OCI-LY3 (cell line): ENCODE results near the gene TRIM54.

Source experiments
- H2AFZ ChIP-seq: fragments of 200-600, 300-600 bp; shearing (Covaris generic); 2 replicates; pipeline ENCODE4 v1.6.0; 2014; ENCODE audit warnings: antibody characterized with exemption, low read depth, low read length
- H3K27ac ChIP-seq: fragments of 200-600, 300-600 bp; sonication (generic); 2 replicates; pipeline ENCODE4 v1.5.1; 2014; ENCODE audit warnings: mild to moderate bottlenecking, low read length, moderate library complexity, mixed read lengths
- H3K27me3 ChIP-seq: fragments of 200-600, 300-600 bp; sonication (generic); 2 replicates; pipeline ENCODE4 v1.6.1; 2014; ENCODE audit warnings: low read depth, low read length, mixed read lengths
- H3K36me3 ChIP-seq: fragments of 200-600, 300-600 bp; sonication (generic); replicated peaks from 2 replicates; pipeline ENCODE3; 2014; ENCODE audit warnings: low read depth, low read length, mixed read lengths
- H3K4me1 ChIP-seq: fragments of 300-600, 200-600 bp; sonication (generic); 2 replicates; pipeline ENCODE4 v1.6.1; 2014; ENCODE audit warnings: low read length, mixed read lengths
- H3K4me2 ChIP-seq: fragments of 200-600, 300-600 bp; sonication (generic); 2 replicates; pipeline ENCODE4 v1.6.1; 2014; ENCODE audit warnings: low read length, mixed read lengths
- H3K4me3 ChIP-seq: fragments of 300-600, 200-600 bp; sonication (generic); 2 replicates; pipeline ENCODE4 v1.5.1; 2014; ENCODE audit warnings: antibody characterized with exemption, mild to moderate bottlenecking, low read length, moderate library complexity
- H3K79me2 ChIP-seq: fragments of 300-600, 200-600 bp; shearing (Covaris generic); 2 replicates; pipeline ENCODE4 v1.6.1; 2014; ENCODE audit warnings: mild to moderate bottlenecking, low read length, mixed read lengths
- H3K9ac ChIP-seq: fragments of 300-600, 200-600 bp; shearing (Covaris generic); 2 replicates; pipeline ENCODE4 v1.6.0; 2014; ENCODE audit warnings: mild to moderate bottlenecking, low read length, moderate library complexity
- H3K9me3 ChIP-seq: fragments of 200-600, 300-600 bp; shearing (Covaris generic); 2 replicates; pipeline ENCODE4 v1.6.1; 2014; ENCODE audit warnings: low read length, mixed read lengths; ENCODE audit not compliant: insufficient read depth
- H4K20me1 ChIP-seq: fragments of 200-600, 300-600 bp; sonication (generic); 2 replicates; pipeline ENCODE4 v1.6.1; 2016; ENCODE audit warnings: low read length, mixed read lengths; ENCODE audit not compliant: insufficient read depth
- EZH2phosphoT487 ChIP-seq: fragments of 200-600 bp; shearing (Covaris generic); IDR thresholded peaks from 2 replicates; pipeline ENCODE4 v1.6.1; 2018; ENCODE audit warnings: antibody characterized with exemption, mixed run types, low read depth
- TF ChIP-seq, protein P1 (sequence below): fragments of 200-600, 300-600 bp; sonication (generic); IDR thresholded peaks from 2 replicates; pipeline ENCODE4 v1.5.1; 2014; ENCODE audit warnings: antibody characterized with exemption, low read length, low read depth

Gene TRIM54

DNA sequence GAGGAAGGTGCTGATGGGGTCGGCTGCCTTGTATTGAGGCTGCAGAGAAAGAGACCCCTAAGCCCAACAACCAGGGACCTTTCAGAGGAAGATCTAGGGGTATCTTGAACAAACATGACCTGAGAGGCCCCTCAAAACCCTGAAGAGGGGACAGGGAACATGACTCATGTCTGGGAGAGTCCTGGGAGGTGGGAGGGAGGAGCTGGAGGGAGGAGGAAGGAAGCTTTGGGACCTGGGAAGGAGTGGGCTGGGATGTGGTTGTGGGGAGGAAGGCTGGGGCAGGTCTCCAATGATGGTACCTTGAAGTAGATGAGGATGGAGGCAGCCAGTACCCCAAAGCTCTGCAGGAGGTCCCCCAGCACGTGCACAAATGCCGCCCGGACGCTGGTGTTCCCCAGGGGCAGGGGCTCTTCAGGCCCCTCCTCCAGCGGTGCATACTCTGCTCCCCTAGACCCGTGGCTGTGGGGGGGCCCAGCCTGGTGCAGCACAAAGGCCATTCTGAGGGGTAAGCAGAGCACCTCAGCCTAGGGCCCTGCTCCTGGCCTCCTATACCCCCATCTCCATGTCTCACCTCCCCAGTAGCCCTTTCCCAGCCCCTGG, 25.3 kb upstream of the TRIM54 start:
- Histone ChIP-seq H3K36me3 (no peaks in the 10 kb centered on the region), H3K9ac (no peak overlapping the region), H3K27me3 (peaks cover 19% of the 10 kb centered on the region), H3K9me3 (no peaks in the 10 kb centered on the region), H4K20me1 (no peaks in the 10 kb centered on the region), H2AFZ (no peak overlapping the region), H3K4me3 (no peak overlapping the region), H3K79me2 (no peaks in the 10 kb centered on the region), H3K27ac (no peak overlapping the region), H3K4me2 (no peak overlapping the region), H3K4me1 (peaks cover 2% of the 10 kb centered on the region)
- TF ChIP-seq, protein P1, sequence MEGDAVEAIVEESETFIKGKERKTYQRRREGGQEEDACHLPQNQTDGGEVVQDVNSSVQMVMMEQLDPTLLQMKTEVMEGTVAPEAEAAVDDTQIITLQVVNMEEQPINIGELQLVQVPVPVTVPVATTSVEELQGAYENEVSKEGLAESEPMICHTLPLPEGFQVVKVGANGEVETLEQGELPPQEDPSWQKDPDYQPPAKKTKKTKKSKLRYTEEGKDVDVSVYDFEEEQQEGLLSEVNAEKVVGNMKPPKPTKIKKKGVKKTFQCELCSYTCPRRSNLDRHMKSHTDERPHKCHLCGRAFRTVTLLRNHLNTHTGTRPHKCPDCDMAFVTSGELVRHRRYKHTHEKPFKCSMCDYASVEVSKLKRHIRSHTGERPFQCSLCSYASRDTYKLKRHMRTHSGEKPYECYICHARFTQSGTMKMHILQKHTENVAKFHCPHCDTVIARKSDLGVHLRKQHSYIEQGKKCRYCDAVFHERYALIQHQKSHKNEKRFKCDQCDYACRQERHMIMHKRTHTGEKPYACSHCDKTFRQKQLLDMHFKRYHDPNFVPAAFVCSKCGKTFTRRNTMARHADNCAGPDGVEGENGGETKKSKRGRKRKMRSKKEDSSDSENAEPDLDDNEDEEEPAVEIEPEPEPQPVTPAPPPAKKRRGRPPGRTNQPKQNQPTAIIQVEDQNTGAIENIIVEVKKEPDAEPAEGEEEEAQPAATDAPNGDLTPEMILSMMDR: no peak
- no peak for TF ChIP-seq EZH2phosphoT487

DNA sequence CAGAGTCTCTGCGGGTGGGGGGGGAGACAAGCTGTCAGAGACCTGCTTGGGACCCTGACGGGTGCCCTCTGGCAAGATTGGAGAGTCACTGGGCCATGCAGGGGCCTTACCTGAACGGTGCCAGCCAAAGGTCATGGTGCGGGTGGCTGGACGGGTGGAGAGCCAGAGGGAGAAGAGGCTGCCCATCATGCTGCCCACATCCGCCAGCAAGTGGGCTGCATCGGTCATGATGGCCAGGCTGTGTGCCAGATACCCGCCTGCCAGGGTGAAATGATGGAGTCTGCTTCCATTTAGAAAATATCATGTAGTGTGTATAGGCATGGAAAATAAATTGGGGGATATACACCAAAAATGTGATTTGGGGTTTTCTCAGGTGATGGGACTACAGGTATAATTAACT, 24.2 kb upstream of the TRIM54 start:
- H2AFZ ChIP-seq: no peak overlapping the region
- H3K4me2 ChIP-seq: no peak overlapping the region
- no peak overlapping the region for H3K4me3 ChIP-seq
- no peaks in the 10 kb centered on the region for H3K9me3 ChIP-seq
- no peak overlapping the region for H3K27ac ChIP-seq
- peaks cover 24% of the 10 kb centered on the region for H3K27me3 ChIP-seq
- H3K9ac ChIP-seq: no peak overlapping the region
- H3K4me1 ChIP-seq: no peaks in the 10 kb centered on the region
- H3K36me3 ChIP-seq: no peaks in the 10 kb centered on the region
- no peaks in the 10 kb centered on the region for H3K79me2 ChIP-seq
- no peak for TF ChIP-seq EZH2phosphoT487
- TF ChIP-seq, protein P1: no peak
- H4K20me1 ChIP-seq: no peaks in the 10 kb centered on the region

DNA sequence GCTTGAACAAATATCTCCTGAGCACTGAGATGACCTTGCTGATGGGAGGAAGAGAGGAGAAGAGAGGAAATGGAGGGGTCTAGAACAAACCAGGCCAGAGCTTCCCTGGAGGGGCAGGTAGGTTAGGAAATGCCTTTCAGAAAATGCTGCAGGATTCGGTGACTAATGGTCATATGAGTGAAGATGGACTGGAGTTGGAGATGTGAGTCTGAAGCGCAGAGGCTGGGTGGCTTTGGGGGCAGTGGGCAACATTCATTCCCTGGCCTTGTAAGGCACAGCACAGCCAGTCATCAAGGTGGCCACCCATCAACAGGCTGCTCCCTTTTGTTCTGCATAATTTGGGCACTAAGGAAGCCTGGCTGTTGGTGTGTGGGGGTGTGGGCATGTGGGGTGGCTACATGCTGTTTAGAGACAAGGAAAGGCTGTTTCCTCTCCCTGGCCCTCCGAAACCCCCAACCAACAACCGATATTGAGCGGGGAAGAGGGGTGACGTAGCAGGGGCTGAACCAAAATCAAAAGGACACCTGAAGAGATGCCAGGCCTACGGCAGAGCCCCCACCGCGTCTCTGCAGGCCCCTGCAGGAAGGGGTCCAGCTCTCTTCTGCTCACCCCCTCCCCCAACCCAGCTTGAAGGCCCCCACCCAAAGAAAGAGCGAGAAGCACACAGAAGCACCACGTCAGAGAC, 20.8 kb upstream of the TRIM54 start:
- no peak for TF ChIP-seq EZH2phosphoT487
- TF ChIP-seq, protein P1: no peak
- Histone ChIP-seq H3K4me2 (peak overlapping the region; percentile 82), H3K27me3 (peaks cover 35% of the 10 kb centered on the region), H3K9me3 (no peaks in the 10 kb centered on the region), H3K4me3 (peak overlapping the region; percentile 81), H3K27ac (no peak overlapping the region), H3K9ac (no peak overlapping the region), H4K20me1 (no peaks in the 10 kb centered on the region), H3K36me3 (no peaks in the 10 kb centered on the region), H3K4me1 (no peaks in the 10 kb centered on the region), H3K79me2 (no peaks in the 10 kb centered on the region), H2AFZ (no peak overlapping the region)

DNA sequence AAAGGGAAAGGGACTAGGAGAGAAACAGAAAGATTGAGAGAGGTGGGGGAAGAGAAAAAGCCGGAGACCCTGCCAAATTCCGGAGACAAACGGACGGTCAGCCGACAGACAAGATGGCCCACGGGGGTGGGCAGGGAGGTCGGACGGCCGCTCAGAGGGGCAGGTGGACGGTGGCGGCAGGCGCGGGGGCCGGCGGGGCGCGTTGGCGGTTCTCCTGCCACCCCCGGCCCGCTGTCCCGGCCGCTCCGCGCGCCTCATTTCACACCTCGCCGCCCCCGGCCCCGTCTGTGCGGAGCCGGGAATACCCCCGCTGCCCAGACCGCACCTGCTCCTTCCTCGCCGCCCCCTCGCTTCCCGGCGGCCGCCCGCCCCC, 20.3 kb upstream of the TRIM54 start:
- Histone ChIP-seq H2AFZ (no peak overlapping the region), H3K27me3 (peaks cover 35% of the 10 kb centered on the region), H4K20me1 (no peaks in the 10 kb centered on the region), H3K9ac (peak overlapping the region; percentile 61; the same call in 1 of the 2 replicates), H3K36me3 (no peaks in the 10 kb centered on the region), H3K4me2 (peak overlapping the region; percentile 82), H3K9me3 (no peaks in the 10 kb centered on the region), H3K4me3 (peak overlapping the region; percentile 81), H3K27ac (no peak overlapping the region), H3K4me1 (no peaks in the 10 kb centered on the region), H3K79me2 (no peaks in the 10 kb centered on the region)
- TF ChIP-seq, protein P1: no peak
- TF ChIP-seq EZH2phosphoT487: no peak
